Measurements from ENCODE around the gene GALNT2. TPM values are rescaled to one million over a fixed set of nuclear protein-coding genes. Genes with fewer than 3 reads are reported as not detected.

GALNT2 gene
- total and polyA plus RNA-seq, 2 of the 13 experiments (the other 11 are each of a cell fraction or from before 2014, with no cell fraction given) = 39.3 to 39.6 TPM

GRCh38 chr1:230105754-230106625 lies 39.0 kb downstream of the GALNT2 start (continued):
- TF ChIP-seq AHDC1 (CRISPR knock-in tag; IDR thresholded peaks at IDR 0.05; ENCODE audit: borderline replicate concordance) (peak; percentile 79; the same call in 1 of the 2 replicates), ZNF83 (CRISPR knock-in tag; IDR thresholded peaks at IDR 0.05; ENCODE audit: borderline replicate concordance) (no peak), SRF (IDR thresholded peaks at IDR 0.05; ENCODE audit: low read depth, low read length) (no peak), PRPF4 (IDR thresholded peaks at IDR 0.05; ENCODE audit: low read depth, low read length, poor library complexity, severe bottlenecking) (no peak), SP4 (CRISPR knock-in tag; IDR thresholded peaks at IDR 0.05) (no peak; the same call in 1 of the 2 replicates), THAP7 (CRISPR knock-in tag; IDR thresholded peaks at IDR 0.05) (no peak), ELK4 (CRISPR knock-in tag; IDR thresholded peaks at IDR 0.05; ENCODE audit: borderline replicate concordance) (no peak), PLRG1 (conservative IDR thresholded peaks at IDR 0.05) (no peak), ZNF468 (CRISPR knock-in tag; IDR thresholded peaks at IDR 0.05) (no peak), GMEB2 (CRISPR knock-in tag; IDR thresholded peaks at IDR 0.05; ENCODE audit: low read depth) (no peak), TFE3 (CRISPR knock-in tag; IDR thresholded peaks at IDR 0.05) (peak; percentile 70; the same call in 1 of the 2 replicates), ZNF746 (CRISPR knock-in tag; IDR thresholded peaks at IDR 0.05) (no peak), GFI1 (CRISPR knock-in tag; IDR thresholded peaks at IDR 0.05; ENCODE audit: borderline replicate concordance) (peak; percentile 35), ZNF749 (CRISPR knock-in tag; IDR thresholded peaks at IDR 0.05; ENCODE audit: borderline replicate concordance) (no peak), ZNF333 (CRISPR knock-in tag; IDR thresholded peaks at IDR 0.05; ENCODE audit: borderline replicate concordance) (no peak), TOPORS (CRISPR knock-in tag; IDR thresholded peaks at IDR 0.05) (no peak)

Measured in HepG2 (cell line).